ENCODE results near the gene IL1RL2. TPM values are rescaled to one million over a fixed set of nuclear protein-coding genes. Genes with fewer than 3 reads are reported as not detected.
A peak's percentile ranks its signal among the peaks of the same experiment; 100 is the strongest.

IL1RL2 gene
- total and polyA plus RNA-seq, 2 of the 8 experiments (the other 6 are each of a cell fraction or from before 2014, with no cell fraction given) = not detected

GRCh38 chr2:102241616-102242305, 54.9 kb downstream of the IL1RL2 start:
- H4K8ac ChIP-seq (ENCODE audit: extremely low read depth, insufficient read depth, low read length) = no peak overlapping the region
- no peak overlapping the region for H3K9ac ChIP-seq (replicated peaks in 1 of 4; ENCODE audit: extremely low read depth in 1 of 4, low read depth in 3 of 4, low read length in 3 of 4)
- no peaks in the 10 kb centered on the region for H3K27me3 ChIP-seq (replicated peaks in 1 of 4; ENCODE audit: control insufficient read depth in 3 of 4, extremely low read depth in 1 of 4, insufficient read depth in 3 of 4, low read length in 3 of 4)
- no peak overlapping the region for H3K4me3 ChIP-seq (ENCODE audit: extremely low read depth in 1 of 4, insufficient read depth in 2 of 4, low read depth in 3 of 4, low read length in 4 of 4)
- FAIRE-seq (no peak), DNase-seq (ENCODE audit: low read depth in 1 of 2, low spot score in 2 of 2) (peak in 1 of 2 experiments; percentile 6)
- no peak overlapping the region for H3K56ac ChIP-seq (replicated peaks; ENCODE audit: insufficient read length, low read depth, low read length)
- H4K20me1 ChIP-seq (replicated peaks in 1 of 2; ENCODE audit: control insufficient read depth in 1 of 2, insufficient read depth in 2 of 2, low read length in 2 of 2) = no peaks in the 10 kb centered on the region
- ChIA-PET CTCF (ENCODE audit: partially characterized antibody) (interaction anchor here (0.6 to 4.5 kb wide), 17 partner anchors 27 to 376 kb away, joined by 3 to 42 read pairs (median 4); partner anchors contain the start of genes IL1RL2 and SLC9A4), POLR2A (ENCODE audit: partially characterized antibody) (no interaction called here)
- H3K18ac ChIP-seq (ENCODE audit: extremely low read depth, low read length) = no peak overlapping the region
- WGBS, 2 experiments (ENCODE audit: extremely low coverage in 1 of 2, insufficient coverage in 1 of 2, insufficient read length in 1 of 2, insufficient replicate concordance in 2 of 2, low coverage in 1 of 2, low lambda C conversion rate in 2 of 2, missing lambda C conversion rate in 1 of 2) = 83% methylated on average over 6 of the region's 6 CpGs; no CpG with 5 or more reads in 1 of the 2 experiments
- no peak overlapping the region for H2BK12ac ChIP-seq (ENCODE audit: low read depth, low read length)
- H3K27ac ChIP-seq (ENCODE audit: low read depth, low read length) = no peak overlapping the region
- no peak overlapping the region for H2BK120ac ChIP-seq (replicated peaks; ENCODE audit: low read depth, low read length)
- no peaks in the 10 kb centered on the region for H3K79me1 ChIP-seq (ENCODE audit: low read depth, low read length)
- no peak overlapping the region for H2BK20ac ChIP-seq (ENCODE audit: low read length)
- no peak overlapping the region for H4K5ac ChIP-seq (ENCODE audit: insufficient read length, low read depth, low read length)
- H2AK5ac ChIP-seq (ENCODE audit: low read depth, low read length) = no peak overlapping the region
- no peaks in the 10 kb centered on the region for H3K36me3 ChIP-seq (ENCODE audit: control insufficient read depth in 2 of 4, insufficient read depth in 4 of 4, low read length in 3 of 4)
- H3K4me2 ChIP-seq (ENCODE audit: insufficient read depth in 1 of 2, low read depth in 2 of 2, low read length in 2 of 2) = no peak overlapping the region
- H2BK5ac ChIP-seq (ENCODE audit: low read depth, low read length) = no peak overlapping the region
- H4K91ac ChIP-seq (replicated peaks; ENCODE audit: insufficient read length, low read length) = no peak overlapping the region
- H3K23ac ChIP-seq (ENCODE audit: insufficient read length) = no peak overlapping the region
- H2BK15ac ChIP-seq (ENCODE audit: low read length) = no peak overlapping the region
- no peak overlapping the region for H3K4ac ChIP-seq (replicated peaks; ENCODE audit: insufficient read length, low read depth, low read length)
- H2AFZ ChIP-seq (ENCODE audit: low read length) = no peak overlapping the region
- no peaks in the 10 kb centered on the region for H3K4me1 ChIP-seq (replicated peaks in 1 of 4; ENCODE audit: control insufficient read depth in 3 of 4, insufficient read depth in 4 of 4, low read length in 3 of 4)
- H3K9me3 ChIP-seq (ENCODE audit: insufficient read depth in 2 of 2, low read depth in 1 of 2, low read length in 1 of 2) = no peaks in the 10 kb centered on the region
- no peak overlapping the region for H3K14ac ChIP-seq (ENCODE audit: insufficient read length)
- H3K79me2 ChIP-seq (ENCODE audit: control insufficient read depth in 1 of 2, insufficient read depth in 2 of 2, low read length in 2 of 2) = no peaks in the 10 kb centered on the region
- H3K23me2 ChIP-seq (ENCODE audit: low read depth, low read length) = no peaks in the 10 kb centered on the region
- TF ChIP-seq SP1 (IDR thresholded peaks at IDR 0.05; ENCODE audit: low read depth, low read length) (no peak), CHD1 (IDR thresholded peaks at IDR 0.05; ENCODE audit: low read depth, low read length) (no peak), E2F6 (IDR thresholded peaks at IDR 0.05) (no peak), TCF12 (IDR thresholded peaks at IDR 0.05; ENCODE audit: low read depth, low read length) (no peak), NANOG (IDR thresholded peaks at IDR 0.05; ENCODE audit: insufficient read depth, low read depth, low read length, poor library complexity, severe bottlenecking) (no peak), RBBP5 (IDR thresholded peaks at IDR 0.05; ENCODE audit: borderline replicate concordance, low read depth, low read length) (no peak), SAP30 (IDR thresholded peaks at IDR 0.05; ENCODE audit: insufficient read depth, insufficient replicate concordance, low read length) (no peak), ATF2 (IDR thresholded peaks at IDR 0.05; ENCODE audit: low read length) (no peak), EGR1 (IDR thresholded peaks at IDR 0.05; ENCODE audit: borderline replicate concordance, low read depth, low read length) (no peak), RNF2 (IDR thresholded peaks at IDR 0.05; ENCODE audit: borderline replicate concordance, low read depth, low read length, missing control alignments, poor library complexity, severe bottlenecking) (no peak)
